ENCODE measurements around the gene RGS9.

The RGS9 gene

GRCh38 chr17:65265276-65265675 is 128.1 kb downstream of the RGS9 start:
- DNase-seq, result no peak

GRCh38 chr17:65268832-65269231 is 131.7 kb downstream of the RGS9 start:
- no peak for DNase-seq

DNA sequence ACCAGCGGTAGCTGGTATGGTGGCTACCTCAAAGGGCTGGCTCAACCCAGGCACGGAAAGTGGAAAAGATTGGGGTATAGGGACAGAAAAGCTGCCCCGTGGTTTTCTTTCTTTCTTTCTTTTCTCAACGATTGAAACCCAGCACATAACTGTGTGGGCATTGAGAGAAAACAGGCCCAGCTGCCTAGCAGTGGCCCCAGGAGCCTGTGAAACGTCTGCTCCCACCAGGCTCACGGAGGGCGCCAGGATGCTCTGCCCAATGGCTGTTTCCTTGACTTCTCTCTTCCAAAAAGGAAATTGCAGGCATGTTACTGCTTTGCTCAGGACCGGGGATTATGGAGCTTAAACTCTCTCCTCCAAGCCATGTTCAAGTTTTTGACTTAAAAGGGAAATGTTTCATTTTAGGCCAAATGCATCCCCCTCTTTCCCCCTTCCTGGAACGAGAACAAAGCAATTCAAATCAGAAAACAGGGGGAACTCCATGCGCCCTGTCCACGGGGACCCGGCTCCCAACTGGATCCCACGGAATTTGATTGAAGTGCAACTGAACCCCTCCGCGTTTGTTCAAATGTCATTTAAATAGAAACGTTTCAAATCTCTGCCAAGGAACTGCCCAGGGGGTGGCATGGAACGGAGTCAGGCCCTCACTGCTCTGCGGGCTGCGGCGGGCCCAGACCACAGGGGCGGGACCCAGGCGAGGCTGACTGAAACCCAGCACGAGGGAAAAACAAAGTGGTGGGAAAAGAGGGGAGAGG is 133.5 kb downstream of the RGS9 start:
- no peak for DNase-seq

GRCh38 chr17:65271296-65271695 is 134.1 kb downstream of the RGS9 start:
- DNase-seq, result no peak
